ENCODE data around the gene OR2A5. TPM values are rescaled to one million over a fixed set of nuclear protein-coding genes. Genes with fewer than 3 reads are reported as not detected.

Gene OR2A5
- total and polyA plus RNA-seq, 7 donors, result not detected

DNA sequence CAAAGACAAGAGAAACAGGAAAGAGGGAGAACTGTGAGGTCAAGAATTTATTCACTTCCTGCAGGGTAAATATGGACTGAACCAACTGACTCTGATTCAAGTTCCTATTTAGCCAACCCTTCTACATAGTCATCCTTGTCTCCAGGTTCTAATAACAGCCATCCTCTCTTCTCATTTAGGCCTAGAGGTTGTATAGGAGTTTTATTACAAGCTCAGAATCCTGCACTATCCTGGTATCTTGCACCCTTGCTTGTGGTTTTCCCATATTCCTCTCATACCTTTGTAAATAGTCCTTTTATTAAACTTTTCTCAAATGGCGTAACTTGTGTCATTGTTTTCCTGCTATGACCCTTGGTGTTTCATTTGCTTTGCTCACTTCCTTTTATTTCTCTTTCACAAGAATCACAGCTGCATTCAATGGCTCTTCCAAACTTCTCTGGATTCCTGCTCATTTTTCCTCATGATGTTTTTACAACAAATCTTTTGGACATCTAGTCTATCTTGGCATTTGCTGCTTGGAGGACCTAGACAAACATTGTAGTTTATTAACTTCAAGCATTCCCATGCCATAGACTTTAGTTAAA lies 12.4 kb upstream of the OR2A5 start:
- intact Hi-C loops (cut with DNase I), result no loop called here
- no peak for TF ChIP-seq POLR2A (IDR thresholded peaks at IDR 0.05)
- TF ChIP-seq EP300 (IDR thresholded peaks at IDR 0.05), result no peak
- no peak for TF ChIP-seq POLR2AphosphoS5 (IDR thresholded peaks at IDR 0.05)
- TF ChIP-seq, protein P1, sequence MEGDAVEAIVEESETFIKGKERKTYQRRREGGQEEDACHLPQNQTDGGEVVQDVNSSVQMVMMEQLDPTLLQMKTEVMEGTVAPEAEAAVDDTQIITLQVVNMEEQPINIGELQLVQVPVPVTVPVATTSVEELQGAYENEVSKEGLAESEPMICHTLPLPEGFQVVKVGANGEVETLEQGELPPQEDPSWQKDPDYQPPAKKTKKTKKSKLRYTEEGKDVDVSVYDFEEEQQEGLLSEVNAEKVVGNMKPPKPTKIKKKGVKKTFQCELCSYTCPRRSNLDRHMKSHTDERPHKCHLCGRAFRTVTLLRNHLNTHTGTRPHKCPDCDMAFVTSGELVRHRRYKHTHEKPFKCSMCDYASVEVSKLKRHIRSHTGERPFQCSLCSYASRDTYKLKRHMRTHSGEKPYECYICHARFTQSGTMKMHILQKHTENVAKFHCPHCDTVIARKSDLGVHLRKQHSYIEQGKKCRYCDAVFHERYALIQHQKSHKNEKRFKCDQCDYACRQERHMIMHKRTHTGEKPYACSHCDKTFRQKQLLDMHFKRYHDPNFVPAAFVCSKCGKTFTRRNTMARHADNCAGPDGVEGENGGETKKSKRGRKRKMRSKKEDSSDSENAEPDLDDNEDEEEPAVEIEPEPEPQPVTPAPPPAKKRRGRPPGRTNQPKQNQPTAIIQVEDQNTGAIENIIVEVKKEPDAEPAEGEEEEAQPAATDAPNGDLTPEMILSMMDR (IDR thresholded peaks at IDR 0.05), result no peak
- no peak for DNase-seq

DNA sequence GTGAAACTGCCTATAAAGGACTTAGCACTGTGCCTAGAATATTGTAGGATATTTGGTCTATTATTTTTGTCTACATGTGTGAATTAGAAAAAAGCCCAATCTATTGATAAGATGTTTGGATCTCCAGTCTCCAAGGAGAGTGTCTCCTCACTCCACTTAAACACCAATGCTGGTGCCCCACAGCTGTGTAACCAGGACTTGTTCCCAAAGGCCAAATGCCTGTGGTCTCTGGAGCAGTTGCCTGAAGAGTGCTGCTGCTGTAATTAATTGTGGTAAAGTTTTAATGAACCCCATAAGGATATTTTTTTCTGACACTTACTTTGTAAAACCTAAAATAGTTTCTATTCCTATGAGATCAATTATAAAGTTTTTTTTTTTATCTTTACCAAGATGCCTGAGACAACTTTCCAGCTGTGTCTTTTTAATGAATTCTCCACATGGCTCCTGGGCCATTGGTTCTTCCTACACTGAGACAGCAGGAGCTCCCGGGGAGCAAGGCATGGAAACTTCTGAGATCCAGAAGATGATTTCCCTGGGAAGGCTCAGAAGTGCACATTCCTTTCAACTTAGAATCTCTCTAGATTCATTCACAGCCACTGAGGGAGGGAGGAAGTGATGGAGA lies 11.2 kb upstream of the OR2A5 start:
- H3K36me3 ChIP-seq, result no peaks in the 10 kb centered on the region
- 86 to 94% methylated on average over 1 of the region's 1 CpG for WGBS, 2 donors
- no peak overlapping the region for H3K4me3 ChIP-seq
- DNase-seq, result no peak
- intact Hi-C loops (cut with DNase I), result no loop called here
- no peaks in the 10 kb centered on the region for H3K9me3 ChIP-seq
- no peak overlapping the region for H3K27ac ChIP-seq
- TF ChIP-seq, protein P1 (IDR thresholded peaks at IDR 0.05), result no peak
- TF ChIP-seq POLR2A (IDR thresholded peaks at IDR 0.05) (no peak), EP300 (IDR thresholded peaks at IDR 0.05) (no peak), POLR2AphosphoS5 (IDR thresholded peaks at IDR 0.05) (no peak)
- no peaks in the 10 kb centered on the region for H3K27me3 ChIP-seq
- no peaks in the 10 kb centered on the region for H3K4me1 ChIP-seq

More for the DNA sequence above, 12.4 kb upstream of the OR2A5 start:
- no peak overlapping the region for H3K4me3 ChIP-seq
- H3K27me3 ChIP-seq, result no peaks in the 10 kb centered on the region
- no peaks in the 10 kb centered on the region for H3K9me3 ChIP-seq
- H3K4me1 ChIP-seq, result no peaks in the 10 kb centered on the region
- WGBS, 2 donors, result 0 to 94% methylated on average over 1 of the region's 1 CpG
- H3K27ac ChIP-seq, result no peak overlapping the region
- no peaks in the 10 kb centered on the region for H3K36me3 ChIP-seq

DNA sequence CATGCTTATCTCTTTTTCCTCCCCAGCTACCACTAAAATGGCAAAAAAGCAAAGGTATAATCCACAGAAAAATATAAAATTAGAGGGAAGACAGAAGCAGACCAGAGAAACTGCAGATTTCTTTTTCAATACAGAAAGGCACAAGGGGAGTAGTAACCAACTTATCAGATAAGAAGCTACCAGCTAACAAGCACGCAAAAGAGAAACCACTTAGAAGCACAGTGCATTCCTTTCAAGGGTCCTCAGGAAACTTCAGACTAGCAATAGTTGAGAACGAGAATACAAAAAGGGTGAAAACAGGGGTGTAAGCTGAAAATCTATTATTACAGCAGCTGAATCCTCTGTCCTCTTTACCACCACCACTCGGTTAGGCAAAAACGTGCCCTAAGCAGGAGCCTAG lies 9.9 kb upstream of the OR2A5 start:
- Histone ChIP-seq H3K36me3 (no peaks in the 10 kb centered on the region), H3K9me3 (no peaks in the 10 kb centered on the region), H3K27ac (no peak overlapping the region), H3K4me1 (no peaks in the 10 kb centered on the region), H3K4me3 (no peak overlapping the region), H3K27me3 (no peaks in the 10 kb centered on the region)
- 40 to 83% methylated on average over 4 of the region's 4 CpGs for WGBS, 2 donors
- DNase-seq, result no peak
- intact Hi-C loops (cut with DNase I), result no loop called here
- TF ChIP-seq, protein P1 (IDR thresholded peaks at IDR 0.05), result no peak
- no peak for TF ChIP-seq EP300 (IDR thresholded peaks at IDR 0.05)
- TF ChIP-seq POLR2AphosphoS5 (IDR thresholded peaks at IDR 0.05), result no peak
- no peak for TF ChIP-seq POLR2A (IDR thresholded peaks at IDR 0.05)

DNA sequence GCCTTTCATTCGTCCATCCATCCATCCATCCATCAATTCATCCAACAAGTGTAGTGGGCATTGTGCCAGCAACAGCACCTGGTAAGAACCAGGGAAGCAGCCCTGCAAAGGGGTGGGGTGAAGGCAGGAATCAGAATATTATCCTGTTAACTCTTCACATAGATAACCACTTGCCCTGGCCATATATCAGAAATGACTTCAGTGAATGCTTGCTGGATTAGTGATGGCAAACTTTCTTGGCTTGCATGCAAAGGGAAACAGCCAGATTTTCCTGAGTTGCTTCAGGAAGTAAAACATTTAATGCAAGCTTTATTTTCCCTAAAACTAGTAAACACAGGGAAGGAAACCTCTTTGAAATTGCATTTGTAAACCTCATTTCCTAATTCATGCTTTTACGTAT lies 743 bp downstream of the OR2A5 start:
- no peaks in the 10 kb centered on the region for H3K27me3 ChIP-seq
- WGBS, 2 donors, result 38 to 73% methylated on average over 2 of the region's 2 CpGs

More for the DNA sequence above, 743 bp downstream of the OR2A5 start:
- no peak for DNase-seq
- H3K9me3 ChIP-seq, result no peaks in the 10 kb centered on the region
- H3K4me3 ChIP-seq, result no peak overlapping the region
- TF ChIP-seq, protein P1 (IDR thresholded peaks at IDR 0.05), result no peak
- TF ChIP-seq EP300 (IDR thresholded peaks at IDR 0.05) (no peak), POLR2A (IDR thresholded peaks at IDR 0.05) (no peak), POLR2AphosphoS5 (IDR thresholded peaks at IDR 0.05) (no peak)
- H3K27ac ChIP-seq, result no peak overlapping the region
- H3K4me1 ChIP-seq, result no peaks in the 10 kb centered on the region
- intact Hi-C loops (cut with DNase I), result no loop called here
- H3K36me3 ChIP-seq, result no peaks in the 10 kb centered on the region
